Loucy (cell line): ENCODE results near the gene RNF130.

Source experiments
- CTCF ChIP-seq: fragments of 200-600 bp; sonication (generic); conservative IDR thresholded peaks from 2 replicates; pipeline ENCODE4 v1.5.1; 2014; ENCODE audit warnings: mild to moderate bottlenecking, antibody characterized with exemption, low read length
- EZH2phosphoT487 ChIP-seq: fragments of 200-600 bp; IDR thresholded peaks from 2 replicates; pipeline ENCODE4 v1.6.1; 2018; ENCODE audit warnings: antibody characterized with exemption, mild to moderate bottlenecking, moderate library complexity, borderline replicate concordance

- TF ChIP-seq CTCF (no peak), EZH2phosphoT487 (no peak)
Observed at GRCh38 chr5:180077594-180078284, 6.2 kb upstream of the RNF130 start.
